ENCODE results near the gene ACP7.
A peak's percentile ranks its signal among the peaks of the same experiment; 100 is the strongest.

ACP7 gene

GRCh38 chr19:39141929-39142328, 57.8 kb downstream of the ACP7 start:
- TF ChIP-seq GATA3 (IDR thresholded peaks at IDR 0.05; ENCODE audit: low read depth, low read length) (no peak), GATA2 (IDR thresholded peaks at IDR 0.05; ENCODE audit: low read depth, low read length) (no peak)

DNA sequence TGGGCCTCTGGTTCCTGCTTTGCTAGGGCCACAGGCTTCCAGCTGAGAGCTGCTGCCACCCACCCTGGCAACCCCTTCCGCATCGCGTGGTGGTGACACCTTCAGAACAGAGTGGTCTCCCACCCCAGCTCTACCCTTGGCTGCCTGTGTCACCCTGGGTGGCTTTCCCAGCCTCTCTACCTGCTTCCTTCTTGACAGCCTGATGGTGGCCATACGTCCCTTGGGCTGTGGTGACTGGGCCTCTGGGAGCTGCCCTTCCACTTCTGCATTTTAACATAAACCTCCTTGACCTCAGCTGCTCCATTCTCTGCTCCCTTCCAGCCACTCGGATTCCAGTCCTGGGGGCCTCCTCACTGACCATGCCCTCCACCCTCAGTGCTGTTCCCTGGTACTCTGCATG, 58.5 kb downstream of the ACP7 start:
- TF ChIP-seq GATA3 (IDR thresholded peaks at IDR 0.05; ENCODE audit: low read depth, low read length) = no peak
- TF ChIP-seq GATA2 (IDR thresholded peaks at IDR 0.05; ENCODE audit: low read depth, low read length) = no peak

- peak; percentile 51; the same call in 1 of the 2 replicates for TF ChIP-seq GATA2 (IDR thresholded peaks at IDR 0.05; ENCODE audit: low read depth, low read length)
Measured at GRCh38 chr19:39143757-39144289, 59.7 kb downstream of the ACP7 start.

GRCh38 chr19:39144290-39145071, 60.3 kb downstream of the ACP7 start:
- TF ChIP-seq GATA3 (IDR thresholded peaks at IDR 0.05; ENCODE audit: low read depth, low read length) (no peak), GATA2 (IDR thresholded peaks at IDR 0.05; ENCODE audit: low read depth, low read length) (no peak)

GRCh38 chr19:39145180-39145953, 61.2 kb downstream of the ACP7 start:
- TF ChIP-seq GATA2 (IDR thresholded peaks at IDR 0.05; ENCODE audit: low read depth, low read length) (no peak), GATA3 (IDR thresholded peaks at IDR 0.05; ENCODE audit: low read depth, low read length) (no peak)

GRCh38 chr19:39146091-39146490, 61.9 kb downstream of the ACP7 start:
- TF ChIP-seq GATA3 (IDR thresholded peaks at IDR 0.05; ENCODE audit: low read depth, low read length) (no peak), GATA2 (IDR thresholded peaks at IDR 0.05; ENCODE audit: low read depth, low read length) (no peak)

DNA sequence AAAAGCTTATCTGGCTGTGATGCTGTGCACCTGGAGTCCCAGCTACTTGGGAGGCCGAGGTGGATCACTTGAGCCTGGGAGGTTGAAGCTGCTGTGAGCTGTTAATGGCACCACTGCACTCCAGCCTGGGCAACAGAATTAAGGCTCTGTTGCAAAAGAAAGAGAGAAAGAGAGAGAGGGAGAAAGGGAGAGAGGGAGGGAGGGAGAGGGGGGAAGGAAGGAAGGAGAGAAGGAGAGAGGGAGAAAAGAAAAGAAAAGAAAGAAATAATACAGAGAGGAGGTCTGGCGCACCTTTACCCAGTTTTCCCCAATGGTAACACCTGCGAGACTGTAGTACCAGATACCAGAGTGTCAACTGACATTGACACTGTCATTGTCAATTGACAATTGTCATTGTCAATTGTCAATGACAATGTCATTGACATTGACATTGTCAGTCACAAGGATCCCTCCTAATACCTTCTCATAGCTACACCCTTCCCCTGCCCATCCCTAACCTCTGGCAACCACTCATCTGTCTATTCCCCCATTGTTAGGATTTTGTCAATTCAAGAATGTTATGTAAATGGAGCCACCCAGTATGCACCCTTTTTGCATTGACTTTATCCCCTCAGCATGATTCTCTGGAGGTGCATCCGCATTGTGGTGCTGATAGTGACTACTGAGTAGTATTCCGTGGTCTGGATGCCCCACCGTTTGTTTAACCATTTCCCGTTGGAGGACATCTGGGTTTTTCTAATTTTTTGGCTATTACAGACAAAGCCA, 62.7 kb downstream of the ACP7 start:
- TF ChIP-seq GATA3 (IDR thresholded peaks at IDR 0.05; ENCODE audit: low read depth, low read length) = no peak
- TF ChIP-seq GATA2 (IDR thresholded peaks at IDR 0.05; ENCODE audit: low read depth, low read length) = no peak

DNA sequence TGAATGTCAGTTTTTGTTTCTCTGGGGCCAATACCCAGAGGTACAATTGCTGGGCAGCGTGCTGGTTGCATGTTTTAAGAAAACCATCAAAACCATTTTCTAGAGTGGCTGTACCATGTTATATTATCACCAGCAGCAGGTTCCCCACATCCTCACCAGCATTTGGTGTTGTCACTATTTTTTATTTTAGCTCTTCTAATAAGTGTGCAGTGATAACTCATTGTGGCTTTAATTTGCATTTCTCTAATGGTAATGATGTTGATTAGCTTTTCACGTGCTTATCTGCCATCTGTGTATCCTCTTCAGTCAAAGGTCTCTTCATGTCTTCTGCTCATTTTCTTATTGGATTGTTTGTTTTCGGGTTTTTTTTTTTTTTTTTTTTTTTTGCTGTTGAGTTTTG, 63.3 kb downstream of the ACP7 start:
- no peak for TF ChIP-seq GATA3 (IDR thresholded peaks at IDR 0.05; ENCODE audit: low read depth, low read length)
- no peak for TF ChIP-seq GATA2 (IDR thresholded peaks at IDR 0.05; ENCODE audit: low read depth, low read length)

DNA sequence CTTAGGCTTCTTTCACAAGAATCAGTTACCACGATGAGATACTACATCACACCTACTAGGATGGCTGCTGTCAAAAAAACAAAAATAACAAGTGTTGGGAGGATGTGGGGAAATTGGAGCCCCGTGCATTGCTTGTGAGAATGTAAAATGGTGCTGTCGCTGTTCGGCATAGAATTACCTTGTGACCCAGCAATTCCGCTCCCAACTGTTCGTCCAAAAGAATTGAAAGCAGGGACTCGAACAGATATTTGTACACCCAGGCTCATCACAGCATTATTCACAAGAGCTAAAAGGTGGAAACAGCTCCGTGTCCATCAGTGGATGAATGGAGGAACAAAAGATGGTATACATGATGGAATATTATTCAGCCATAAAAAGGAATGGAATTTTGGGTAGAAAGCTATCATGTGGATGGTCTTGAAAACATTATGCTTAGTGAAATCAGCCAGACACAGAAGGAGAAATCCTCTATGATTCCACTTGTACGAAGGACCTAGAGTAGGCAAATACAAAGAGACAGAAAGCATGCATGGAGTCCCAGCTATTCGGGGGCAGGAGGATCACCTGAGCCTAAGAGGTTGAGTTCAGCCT, 64.9 kb downstream of the ACP7 start:
- TF ChIP-seq GATA3 (IDR thresholded peaks at IDR 0.05; ENCODE audit: low read depth, low read length) (no peak), GATA2 (IDR thresholded peaks at IDR 0.05; ENCODE audit: low read depth, low read length) (no peak)

- no peak for TF ChIP-seq GATA3 (IDR thresholded peaks at IDR 0.05; ENCODE audit: low read depth, low read length)
- no peak for TF ChIP-seq GATA2 (IDR thresholded peaks at IDR 0.05; ENCODE audit: low read depth, low read length)
Measured at GRCh38 chr19:39150235-39150634, 66.1 kb downstream of the ACP7 start.

GRCh38 chr19:39150807-39151600, 66.8 kb downstream of the ACP7 start:
- TF ChIP-seq GATA3 (IDR thresholded peaks at IDR 0.05; ENCODE audit: low read depth, low read length) = no peak
- TF ChIP-seq GATA2 (IDR thresholded peaks at IDR 0.05; ENCODE audit: low read depth, low read length) = no peak

DNA sequence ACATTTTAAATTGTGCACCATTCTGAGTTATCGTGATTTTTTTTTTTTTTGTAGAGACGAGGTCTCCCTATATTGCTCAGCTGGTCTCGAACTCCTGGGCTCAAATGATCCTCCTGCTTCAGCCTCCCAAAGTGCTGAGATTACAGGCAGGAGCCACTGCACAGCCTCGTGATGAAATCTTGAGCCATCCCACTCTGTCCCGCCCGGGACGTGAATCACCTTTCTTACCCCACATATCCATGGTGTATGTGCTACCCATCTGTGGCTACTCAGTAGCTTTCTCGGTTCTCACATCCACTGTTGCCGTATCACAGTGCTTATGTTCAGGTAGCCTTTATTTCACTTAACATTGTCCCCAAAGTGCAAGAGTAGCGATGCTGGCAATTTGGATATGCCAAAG, 67.9 kb downstream of the ACP7 start:
- TF ChIP-seq GATA3 (IDR thresholded peaks at IDR 0.05; ENCODE audit: low read depth, low read length) (no peak), GATA2 (IDR thresholded peaks at IDR 0.05; ENCODE audit: low read depth, low read length) (no peak)

- TF ChIP-seq GATA3 (IDR thresholded peaks at IDR 0.05; ENCODE audit: low read depth, low read length) (no peak), GATA2 (IDR thresholded peaks at IDR 0.05; ENCODE audit: low read depth, low read length) (no peak)
Measured at GRCh38 chr19:39154100-39154628, 70.0 kb downstream of the ACP7 start.
